HG02571 (cell line): ENCODE results near the gene KIF26B.
"Not testable (repeated sequence)": the region's sequence is repeated elsewhere in the genome, so short reads cannot be mapped to it uniquely, and the experiment has no call there.

Experiments
- ATAC-seq: cut with Tn5 transposase; IDR thresholded peaks from one replicate; pipeline ENCODE4 v1.9.1; 2021; ENCODE audit warnings: mild to moderate bottlenecking, moderate library complexity; ENCODE audit not compliant: unreplicated experiment

Gene KIF26B

DNA sequence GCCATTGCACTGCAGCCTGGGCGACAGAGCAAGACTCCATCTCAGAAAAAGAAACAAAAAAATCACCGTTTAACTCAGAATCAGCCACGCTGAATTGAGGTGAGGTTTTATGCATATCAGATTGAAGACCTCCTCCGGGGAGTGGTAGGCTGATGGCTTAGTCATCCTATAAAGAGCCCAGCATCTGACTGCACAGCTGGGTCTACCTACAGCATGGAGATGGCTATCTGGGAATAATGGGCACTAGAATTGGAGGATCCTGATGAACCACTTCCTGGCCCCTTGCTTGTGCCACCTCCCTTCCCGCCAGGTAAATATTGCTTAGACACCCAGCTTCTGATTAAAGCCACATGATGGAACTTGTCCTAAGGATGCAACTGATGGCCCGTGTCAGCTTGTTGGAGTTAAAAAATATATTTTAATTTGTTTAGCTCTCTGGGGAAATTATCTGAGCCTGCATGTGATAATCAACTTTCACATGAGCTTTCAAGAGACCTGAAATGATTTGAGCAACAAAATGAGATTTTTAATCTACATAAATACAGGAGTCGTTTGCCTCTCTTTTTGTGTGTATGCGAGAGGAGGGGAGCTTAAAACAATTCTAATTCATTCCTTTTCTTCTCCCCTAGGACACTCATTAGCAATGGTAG is 157.2 kb downstream of the KIF26B start:
- ATAC-seq = no peak

- ATAC-seq = no peak
Observed at GRCh38 chr1:245313576-245313975, 158.8 kb downstream of the KIF26B start.

DNA sequence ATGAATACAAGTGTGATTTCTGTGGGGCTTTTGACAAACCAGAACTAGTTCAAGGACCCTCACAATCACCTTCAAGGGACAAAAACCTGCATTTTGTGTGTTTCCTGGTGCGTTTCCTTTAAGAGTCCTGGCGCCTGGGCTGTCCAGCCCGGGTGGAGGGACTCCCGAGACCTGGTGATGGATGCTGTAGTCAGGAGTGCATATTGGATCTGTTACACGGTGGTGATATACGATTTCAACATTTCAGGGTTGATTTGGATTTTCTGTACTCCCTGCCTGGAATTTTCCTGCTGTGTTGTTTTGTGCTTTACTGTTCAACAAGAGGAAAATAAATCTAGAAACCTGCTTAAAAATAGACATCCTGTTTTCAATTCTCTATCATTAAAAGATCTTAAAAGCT is 162.0 kb downstream of the KIF26B start:
- no peak for ATAC-seq

DNA sequence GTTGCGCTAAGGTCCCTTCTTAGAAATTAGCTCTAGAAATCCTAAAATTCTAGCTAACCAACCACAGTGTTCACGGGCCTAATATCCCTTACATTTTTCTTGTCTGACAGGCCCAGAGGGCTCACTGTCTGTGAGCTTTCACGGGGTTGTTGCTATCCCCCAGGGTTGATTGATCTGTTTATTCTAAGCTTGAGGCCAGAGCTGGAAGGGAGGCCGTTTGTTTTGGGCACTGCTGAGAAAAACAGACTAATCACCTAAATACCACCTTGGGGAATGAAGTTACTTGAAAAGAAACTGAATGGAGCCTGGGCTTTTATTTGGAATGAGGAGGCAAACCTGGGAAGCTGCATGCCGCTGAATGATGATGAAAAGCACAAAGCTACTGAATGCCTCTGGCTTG is 162.4 kb downstream of the KIF26B start:
- no peak for ATAC-seq

GRCh38 chr1:245319094-245319493 is 164.3 kb downstream of the KIF26B start:
- no peak for ATAC-seq

DNA sequence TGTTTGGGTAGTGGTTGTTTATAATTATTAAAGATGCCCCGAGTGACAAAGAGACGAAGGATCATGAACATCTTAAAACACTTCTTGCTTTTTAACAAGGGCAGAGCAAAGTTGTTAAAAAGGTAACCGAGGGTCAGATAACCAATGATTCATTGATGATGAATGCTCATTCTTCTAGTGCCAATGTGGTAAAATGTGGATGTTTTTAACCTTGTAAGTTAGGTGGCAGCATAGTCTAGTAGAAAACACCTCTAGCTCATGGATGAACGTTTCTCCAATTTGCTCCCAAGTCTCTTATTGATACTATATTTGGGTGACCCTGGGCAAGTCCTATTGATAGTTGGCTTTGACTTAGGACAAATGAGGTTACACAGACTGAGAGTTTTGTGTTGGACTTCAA is 167.9 kb downstream of the KIF26B start:
- ATAC-seq = no peak

GRCh38 chr1:245323765-245324164 is 169.0 kb downstream of the KIF26B start:
- not testable (repeated sequence) for ATAC-seq

- no peak for ATAC-seq
Observed at GRCh38 chr1:245325922-245326795, 171.4 kb downstream of the KIF26B start.

DNA sequence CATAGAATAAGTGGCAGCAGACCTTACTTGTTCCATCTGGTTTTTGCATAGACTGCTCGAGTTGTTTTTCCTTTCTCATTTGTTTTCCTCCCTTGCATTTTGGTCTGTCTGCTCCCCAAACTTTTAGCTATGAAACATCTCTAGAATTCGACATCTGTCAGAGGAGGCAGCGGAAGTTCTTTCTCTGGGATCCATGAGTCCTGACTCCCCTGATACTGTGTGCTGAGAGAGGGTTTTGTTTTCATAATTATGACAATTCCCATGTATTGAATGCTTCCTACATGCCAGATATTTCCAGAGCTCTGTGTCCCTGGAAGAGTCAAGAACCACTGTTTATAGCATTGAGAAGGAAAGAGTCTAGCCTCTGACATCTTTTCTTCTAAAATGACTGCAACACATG is 172.6 kb downstream of the KIF26B start:
- ATAC-seq = no peak

DNA sequence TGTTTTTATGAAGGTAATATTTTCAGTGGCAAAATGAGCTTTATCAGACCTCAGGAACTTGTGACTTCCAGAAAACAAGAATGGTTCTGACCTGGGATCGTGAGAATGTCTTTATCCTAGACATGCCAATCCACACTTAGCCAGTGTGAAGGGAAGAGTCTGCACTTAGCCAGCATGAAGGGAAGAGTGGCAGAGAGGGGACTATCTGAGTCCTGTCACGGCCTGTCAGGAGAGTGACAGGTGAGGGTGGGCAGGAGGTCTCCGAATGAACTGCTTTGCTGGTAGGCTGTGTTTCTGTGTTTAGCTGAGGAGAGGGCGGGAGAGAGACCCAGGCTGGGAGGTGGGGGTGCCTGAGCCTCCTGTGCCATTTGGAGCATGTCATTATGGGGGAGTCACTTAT is 173.1 kb downstream of the KIF26B start:
- ATAC-seq = no peak

DNA sequence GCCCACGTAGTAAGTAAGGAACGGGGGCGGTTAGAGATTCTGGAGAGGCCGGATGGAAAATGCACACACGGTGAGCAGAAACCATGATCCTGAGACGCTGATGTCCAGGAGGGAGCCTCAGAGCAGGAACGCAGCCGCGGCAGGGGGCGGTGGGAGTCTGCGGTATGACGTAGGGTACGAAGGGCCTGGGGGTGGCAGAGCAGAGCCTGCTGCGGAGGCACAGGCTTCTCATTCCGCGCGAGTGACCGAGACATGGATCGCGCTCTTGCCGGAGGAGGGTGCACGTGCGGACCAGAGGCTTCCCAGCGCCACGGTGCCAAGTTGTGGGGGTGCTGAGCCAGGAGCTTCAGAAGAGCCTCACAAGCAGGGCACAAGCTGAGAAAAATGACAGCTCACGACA is 176.2 kb downstream of the KIF26B start:
- no peak for ATAC-seq

GRCh38 chr1:245332085-245332484 is 177.3 kb downstream of the KIF26B start:
- no peak for ATAC-seq

GRCh38 chr1:245332513-245332912 is 177.7 kb downstream of the KIF26B start:
- no peak for ATAC-seq

DNA sequence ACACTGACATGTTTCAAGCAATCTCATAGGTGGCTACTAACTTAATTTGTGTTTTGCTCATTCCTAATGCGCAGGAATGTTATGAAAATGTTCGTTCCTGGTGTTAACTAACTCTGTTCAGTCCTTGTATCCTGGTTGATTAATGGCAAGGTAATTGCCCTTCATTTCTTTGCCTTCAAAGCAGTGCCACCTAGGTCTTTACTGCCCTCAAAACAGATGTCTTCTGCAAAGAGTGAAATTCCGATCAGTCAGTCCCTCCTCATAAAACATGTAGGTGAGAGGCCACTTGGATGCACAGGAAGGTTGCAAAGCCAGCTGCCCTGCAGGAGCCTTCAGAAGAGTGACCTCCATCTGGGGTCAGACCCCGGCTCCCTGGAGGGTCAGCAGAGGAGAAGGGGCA is 179.4 kb downstream of the KIF26B start:
- ATAC-seq = no peak

DNA sequence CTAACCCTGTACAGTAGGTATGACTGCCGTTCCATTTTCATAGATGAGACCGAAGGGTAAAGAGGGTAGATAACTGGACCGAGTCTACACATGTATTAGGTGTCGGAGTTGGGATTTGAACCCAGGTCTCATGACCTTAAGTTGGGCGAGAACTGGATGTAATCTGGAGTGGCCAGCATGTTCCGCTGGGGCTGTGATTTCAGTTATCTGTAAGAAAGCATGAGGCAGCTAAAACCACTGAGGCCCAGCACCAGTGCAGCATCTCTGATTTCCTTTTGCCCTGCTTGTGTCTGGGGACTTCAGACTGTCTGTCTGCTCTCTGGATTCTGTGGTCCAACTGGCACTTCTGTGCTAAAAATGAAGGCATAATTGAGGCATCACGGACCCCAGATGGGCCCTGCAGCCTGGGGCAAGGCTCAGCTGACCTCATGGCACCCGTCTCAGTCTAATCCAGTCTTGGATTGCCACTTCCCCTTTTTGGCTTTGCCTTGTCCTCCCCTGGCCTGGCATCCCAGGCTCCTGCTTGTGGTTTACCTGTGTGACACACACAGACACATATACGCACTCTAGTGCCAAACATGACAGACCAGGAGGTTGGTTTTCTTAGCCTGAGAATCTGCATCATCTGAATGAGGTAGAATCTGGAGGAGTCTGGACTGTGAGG is 180.2 kb downstream of the KIF26B start:
- no peak for ATAC-seq

- ATAC-seq = not testable (repeated sequence)
Observed at GRCh38 chr1:245335684-245336083, 180.9 kb downstream of the KIF26B start.

DNA sequence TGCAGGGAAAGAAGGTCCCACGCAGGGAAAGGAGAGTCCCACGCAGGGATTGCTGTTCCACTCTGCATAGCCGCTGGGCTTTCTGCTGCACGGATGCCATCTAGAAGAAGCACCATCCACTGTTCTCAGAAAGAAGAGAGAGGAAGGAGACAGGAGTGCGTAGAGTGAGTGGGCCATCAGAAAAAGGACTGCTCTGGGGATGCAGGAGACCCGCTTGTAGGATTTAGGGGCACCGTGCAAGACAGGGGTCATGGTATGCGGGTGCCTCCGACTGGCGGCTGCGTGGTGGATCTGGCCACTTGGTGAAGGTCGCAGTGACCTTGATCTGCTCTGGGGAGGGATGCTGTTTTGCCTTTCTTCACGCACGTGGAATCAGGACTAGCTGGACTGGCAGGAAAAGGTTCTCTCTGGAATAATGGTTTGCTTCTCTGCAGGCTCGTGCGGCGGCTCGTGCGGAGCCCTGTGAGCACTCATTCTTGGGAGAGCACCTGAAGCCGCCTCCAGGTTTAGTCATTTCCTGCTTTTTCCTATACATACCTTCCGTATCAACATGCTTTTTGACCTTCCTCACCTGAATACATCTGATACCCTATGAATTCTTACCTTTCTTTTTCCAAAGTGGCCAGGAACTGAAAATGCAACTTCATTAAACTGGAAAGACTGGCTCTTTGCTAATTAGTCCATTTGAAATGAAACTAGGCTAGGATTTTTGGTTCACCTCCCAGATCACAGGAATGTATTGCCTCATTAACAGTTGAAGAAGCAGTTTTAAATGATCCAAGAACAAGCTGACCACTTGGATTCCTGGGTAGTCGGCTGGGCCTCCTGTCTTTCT is 181.6 kb downstream of the KIF26B start:
- no peak for ATAC-seq

GRCh38 chr1:245336984-245337355 is 182.2 kb downstream of the KIF26B start:
- ATAC-seq = not testable (repeated sequence)

- ATAC-seq = no peak
Observed at GRCh38 chr1:245337829-245338484, 183.2 kb downstream of the KIF26B start.

- ATAC-seq = no peak
Observed at GRCh38 chr1:245338485-245338877, 183.7 kb downstream of the KIF26B start.
